Activated naive CD4-positive, alpha-beta T cell treated with anti-CD3 and anti-CD28 coated beads, Interleukin-2, amount 50 U/mL, for 24 hours (primary cell): ENCODE measurements around the gene RNPC3.
A peak's percentile ranks its signal among the peaks of the same experiment; 100 is the strongest.

Source experiments
- H3K27ac Mint-ChIP-seq: one replicate; pipeline ENCODE4 v1.8.0; 2021; ENCODE audit warnings: mild to moderate bottlenecking, mixed read lengths
- H3K27me3 Mint-ChIP-seq: one replicate; pipeline ENCODE4 v1.8.0; 2021; ENCODE audit warnings: mixed read lengths
- H3K36me3 Mint-ChIP-seq: one replicate; pipeline ENCODE4 v1.8.0; 2021; ENCODE audit warnings: mixed read lengths
- H3K4me1 Mint-ChIP-seq: one replicate; pipeline ENCODE4 v1.8.0; 2021; ENCODE audit warnings: mixed read lengths
- H3K4me3 Mint-ChIP-seq: one replicate; pipeline ENCODE4 v1.8.0; 2021; ENCODE audit warnings: mild to moderate bottlenecking, mixed read lengths
- H3K9me3 Mint-ChIP-seq: one replicate; pipeline ENCODE4 v1.8.0; 2021; ENCODE audit warnings: mixed read lengths

RNPC3 gene

GRCh38 chr1:103525607-103526507 is at the start of gene RNPC3:
RNPC3 (plus strand) TSS chr1:103525699; CDS start chr1:103526071, 372 bp downstream.
- no peaks in the 10 kb centered on the region for H3K27me3 Mint-ChIP-seq
- H3K36me3 Mint-ChIP-seq, result peaks cover 21% of the 10 kb centered on the region
- H3K4me1 Mint-ChIP-seq, result peaks cover 55% of the 10 kb centered on the region
- H3K4me3 Mint-ChIP-seq, result peak within 1 kb of the TSS; percentile 100
- peak within 1 kb of the TSS; percentile 100 for H3K27ac Mint-ChIP-seq
- H3K9me3 Mint-ChIP-seq, result no peaks in the 10 kb centered on the region

- no peaks in the 10 kb centered on the region for H3K27me3 Mint-ChIP-seq
- no peak overlapping the region for H3K27ac Mint-ChIP-seq
- H3K9me3 Mint-ChIP-seq, result no peaks in the 10 kb centered on the region
- no peak overlapping the region for H3K4me3 Mint-ChIP-seq
- no peaks in the 10 kb centered on the region for H3K4me1 Mint-ChIP-seq
- no peaks in the 10 kb centered on the region for H3K36me3 Mint-ChIP-seq
Measured at GRCh38 chr1:103477101-103477500, 48.4 kb upstream of the RNPC3 start.

GRCh38 chr1:103489935-103490334 is 35.6 kb upstream of the RNPC3 start:
- H3K27ac Mint-ChIP-seq, result no peak overlapping the region
- H3K4me3 Mint-ChIP-seq, result no peak overlapping the region
- H3K9me3 Mint-ChIP-seq, result no peaks in the 10 kb centered on the region
- peaks cover 4% of the 10 kb centered on the region for H3K4me1 Mint-ChIP-seq
- no peaks in the 10 kb centered on the region for H3K27me3 Mint-ChIP-seq
- no peaks in the 10 kb centered on the region for H3K36me3 Mint-ChIP-seq

- H3K4me3 Mint-ChIP-seq, result no peak overlapping the region
- H3K27me3 Mint-ChIP-seq, result peaks cover 2% of the 10 kb centered on the region
- no peaks in the 10 kb centered on the region for H3K36me3 Mint-ChIP-seq
- H3K9me3 Mint-ChIP-seq, result no peaks in the 10 kb centered on the region
- H3K4me1 Mint-ChIP-seq, result peaks cover 4% of the 10 kb centered on the region
- no peak overlapping the region for H3K27ac Mint-ChIP-seq
Measured at GRCh38 chr1:103492003-103492625, 33.4 kb upstream of the RNPC3 start.

- Mint-ChIP-seq H3K27ac (no peak overlapping the region), H3K9me3 (no peaks in the 10 kb centered on the region), H3K4me3 (no peak overlapping the region), H3K27me3 (peaks cover 3% of the 10 kb centered on the region), H3K4me1 (peaks cover 4% of the 10 kb centered on the region), H3K36me3 (no peaks in the 10 kb centered on the region)
Measured at GRCh38 chr1:103496014-103496635, 29.4 kb upstream of the RNPC3 start.

GRCh38 chr1:103497404-103497803 is 28.1 kb upstream of the RNPC3 start:
- Mint-ChIP-seq H3K9me3 (no peaks in the 10 kb centered on the region), H3K36me3 (no peaks in the 10 kb centered on the region), H3K4me1 (no peaks in the 10 kb centered on the region), H3K27me3 (peaks cover 5% of the 10 kb centered on the region), H3K27ac (no peak overlapping the region), H3K4me3 (no peak overlapping the region)

- no peaks in the 10 kb centered on the region for H3K27me3 Mint-ChIP-seq
- H3K36me3 Mint-ChIP-seq, result peaks cover 20% of the 10 kb centered on the region
- H3K4me1 Mint-ChIP-seq, result no peaks in the 10 kb centered on the region
- no peak overlapping the region for H3K27ac Mint-ChIP-seq
- H3K4me3 Mint-ChIP-seq, result no peak overlapping the region
- H3K9me3 Mint-ChIP-seq, result no peaks in the 10 kb centered on the region
Measured at GRCh38 chr1:103509250-103509649, 16.2 kb upstream of the RNPC3 start.

GRCh38 chr1:103513711-103514110 is 11.8 kb upstream of the RNPC3 start:
- Mint-ChIP-seq H3K9me3 (no peaks in the 10 kb centered on the region), H3K4me1 (peaks cover 31% of the 10 kb centered on the region), H3K27me3 (no peaks in the 10 kb centered on the region), H3K27ac (peak overlapping the region; percentile 49), H3K36me3 (peaks cover 20% of the 10 kb centered on the region), H3K4me3 (no peak overlapping the region)

- H3K36me3 Mint-ChIP-seq, result peaks cover 20% of the 10 kb centered on the region
- H3K9me3 Mint-ChIP-seq, result no peaks in the 10 kb centered on the region
- H3K27me3 Mint-ChIP-seq, result no peaks in the 10 kb centered on the region
- H3K4me1 Mint-ChIP-seq, result peaks cover 31% of the 10 kb centered on the region
- H3K4me3 Mint-ChIP-seq, result peak overlapping the region; percentile 42
- H3K27ac Mint-ChIP-seq, result peak overlapping the region; percentile 87
Measured at GRCh38 chr1:103514920-103515503, 10.5 kb upstream of the RNPC3 start.

- H3K9me3 Mint-ChIP-seq, result no peaks in the 10 kb centered on the region
- H3K27me3 Mint-ChIP-seq, result no peaks in the 10 kb centered on the region
- H3K4me3 Mint-ChIP-seq, result peak overlapping the region; percentile 42
- peaks cover 31% of the 10 kb centered on the region for H3K4me1 Mint-ChIP-seq
- H3K36me3 Mint-ChIP-seq, result peaks cover 12% of the 10 kb centered on the region
- H3K27ac Mint-ChIP-seq, result peak overlapping the region; percentile 97
Measured at GRCh38 chr1:103516283-103516682, 9.2 kb upstream of the RNPC3 start.

- Mint-ChIP-seq H3K36me3 (peaks cover 8% of the 10 kb centered on the region), H3K27ac (peak overlapping the region; percentile 97), H3K4me3 (peak overlapping the region; percentile 38), H3K9me3 (no peaks in the 10 kb centered on the region), H3K4me1 (peaks cover 31% of the 10 kb centered on the region), H3K27me3 (no peaks in the 10 kb centered on the region)
Measured at GRCh38 chr1:103516693-103517092, 8.8 kb upstream of the RNPC3 start.

GRCh38 chr1:103517380-103518047 is 8.0 kb upstream of the RNPC3 start:
- peaks cover 2% of the 10 kb centered on the region for H3K36me3 Mint-ChIP-seq
- H3K9me3 Mint-ChIP-seq, result no peaks in the 10 kb centered on the region
- peaks cover 31% of the 10 kb centered on the region for H3K4me1 Mint-ChIP-seq
- H3K27me3 Mint-ChIP-seq, result no peaks in the 10 kb centered on the region
- peak overlapping the region; percentile 53 for H3K4me3 Mint-ChIP-seq
- H3K27ac Mint-ChIP-seq, result peak overlapping the region; percentile 91

- Mint-ChIP-seq H3K36me3 (no peaks in the 10 kb centered on the region), H3K9me3 (no peaks in the 10 kb centered on the region), H3K4me1 (peaks cover 38% of the 10 kb centered on the region), H3K27me3 (no peaks in the 10 kb centered on the region), H3K27ac (no peak overlapping the region), H3K4me3 (no peak overlapping the region)
Measured at GRCh38 chr1:103520822-103521221, 4.7 kb upstream of the RNPC3 start.

- Mint-ChIP-seq H3K4me1 (peaks cover 33% of the 10 kb centered on the region), H3K27me3 (no peaks in the 10 kb centered on the region), H3K36me3 (peaks cover 8% of the 10 kb centered on the region), H3K4me3 (peak overlapping the region; percentile 19), H3K27ac (no peak overlapping the region), H3K9me3 (no peaks in the 10 kb centered on the region)
Measured at GRCh38 chr1:103523346-103523745, 2.2 kb upstream of the RNPC3 start.

GRCh38 chr1:103525114-103525606 is 339 bp upstream of the RNPC3 start:
- H3K4me1 Mint-ChIP-seq, result peaks cover 48% of the 10 kb centered on the region
- H3K27ac Mint-ChIP-seq, result peak overlapping the region; percentile 79
- H3K4me3 Mint-ChIP-seq, result peak overlapping the region; percentile 86
- H3K36me3 Mint-ChIP-seq, result peaks cover 18% of the 10 kb centered on the region
- no peaks in the 10 kb centered on the region for H3K9me3 Mint-ChIP-seq
- no peaks in the 10 kb centered on the region for H3K27me3 Mint-ChIP-seq
